ENCODE results near the gene AKIRIN2. TPM values are rescaled to one million over a fixed set of nuclear protein-coding genes. Genes with fewer than 3 reads are reported as not detected.

The AKIRIN2 gene
- total RNA-seq, 4 donors from 2014 or later: 11.7 to 26.9 (median 16.7) TPM

DNA sequence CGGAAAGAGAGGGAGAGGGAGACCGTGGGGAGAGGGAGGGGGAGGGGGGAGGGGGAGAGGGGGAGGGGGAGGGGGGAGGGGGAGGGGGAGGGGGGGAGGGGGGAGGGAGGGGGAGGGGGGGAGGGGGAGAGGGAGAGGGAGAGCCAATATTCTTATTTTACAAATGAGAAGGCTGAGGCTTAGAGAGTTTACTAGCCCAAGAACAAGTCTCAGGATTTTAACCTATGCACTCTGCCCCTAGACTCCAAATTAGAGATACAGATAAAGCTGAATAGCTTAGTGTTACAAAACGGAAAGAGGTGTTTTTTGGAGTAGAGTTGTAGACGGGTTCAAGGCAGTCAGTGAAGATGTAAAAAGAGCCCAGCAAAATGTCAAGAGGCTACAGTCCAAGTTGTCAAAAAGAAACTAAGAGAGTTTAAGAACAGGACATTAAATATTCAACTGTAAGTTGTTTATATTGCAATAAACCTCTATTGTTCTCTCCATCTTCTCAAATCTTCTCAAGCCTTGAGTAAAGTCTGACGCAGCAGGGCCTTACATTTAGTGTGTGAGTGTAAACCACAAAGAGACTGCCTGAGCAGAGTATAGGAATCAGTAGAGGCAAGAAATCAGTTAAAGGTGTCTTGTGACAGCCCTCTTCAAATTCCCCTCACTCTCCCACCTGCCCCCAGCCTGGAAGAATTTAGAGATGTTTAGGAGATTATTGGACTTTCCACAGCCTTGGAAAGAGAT, 34.9 kb upstream of the AKIRIN2 start:
- ATAC-seq: no peak
- TF ChIP-seq EP300 (IDR thresholded peaks at IDR 0.05) (no peak), CTCF (IDR thresholded peaks at IDR 0.05) (no peak), POLR2AphosphoS5 (IDR thresholded peaks at IDR 0.05) (no peak), POLR2A (IDR thresholded peaks at IDR 0.05) (no peak)
- Histone ChIP-seq H3K4me3 (no peak overlapping the region), H3K4me1 (peaks cover 0 to 9% (median 8%) of the 10 kb centered on the region in 3 donors), H3K9me3 (no peaks in the 10 kb centered on the region), H3K36me3 (no peaks in the 10 kb centered on the region), H3K27me3 (no peaks in the 10 kb centered on the region), H3K27ac (no peak overlapping the region)
- 43 to 72% methylated on average over 3 of the region's 5 CpGs for WGBS, 2 donors (ENCODE audit: low coverage in 1 of 2)

GRCh38 chr6:87731818-87732661, 30.0 kb upstream of the AKIRIN2 start:
- ATAC-seq: peak; percentile 97
- H3K9me3 ChIP-seq: no peaks in the 10 kb centered on the region
- no peaks in the 10 kb centered on the region for H3K27me3 ChIP-seq
- WGBS, 2 donors (ENCODE audit: low coverage in 1 of 2): 13 to 22% methylated on average over 3 to 4 of the region's 4 CpGs
- no peaks in the 10 kb centered on the region for H3K36me3 ChIP-seq
- peaks cover 0 to 27% (median 9%) of the 10 kb centered on the region in 3 donors for H3K4me1 ChIP-seq
- peak overlapping the region; percentile 44 to 83 (median 56) for H3K27ac ChIP-seq
- no peak overlapping the region for H3K4me3 ChIP-seq
- TF ChIP-seq POLR2A (IDR thresholded peaks at IDR 0.05) (no peak), EP300 (IDR thresholded peaks at IDR 0.05) (no peak), CTCF (IDR thresholded peaks at IDR 0.05) (no peak), POLR2AphosphoS5 (IDR thresholded peaks at IDR 0.05) (peak; percentile 94)

- TF ChIP-seq EP300 (IDR thresholded peaks at IDR 0.05): no peak
- TF ChIP-seq POLR2AphosphoS5 (IDR thresholded peaks at IDR 0.05): no peak
- no peak for TF ChIP-seq CTCF (IDR thresholded peaks at IDR 0.05)
- TF ChIP-seq POLR2A (IDR thresholded peaks at IDR 0.05): no peak
- ATAC-seq: no peak
- H3K4me1 ChIP-seq: peaks cover 0 to 27% (median 9%) of the 10 kb centered on the region in 3 donors
- no peaks in the 10 kb centered on the region for H3K9me3 ChIP-seq
- H3K4me3 ChIP-seq: no peak overlapping the region
- no peak overlapping the region for H3K27ac ChIP-seq
- no peaks in the 10 kb centered on the region for H3K27me3 ChIP-seq
- no peaks in the 10 kb centered on the region for H3K36me3 ChIP-seq
Measured at GRCh38 chr6:87731080-87731479, 29.0 kb upstream of the AKIRIN2 start.

- Histone ChIP-seq H3K9me3 (no peaks in the 10 kb centered on the region), H3K27ac (no peak overlapping the region), H3K36me3 (no peaks in the 10 kb centered on the region), H3K4me3 (no peak overlapping the region), H3K27me3 (no peaks in the 10 kb centered on the region), H3K4me1 (peaks cover 0 to 27% (median 9%) of the 10 kb centered on the region in 3 donors)
- no peak for ATAC-seq
- 61 to 87% methylated on average over 5 to 6 of the region's 6 CpGs for WGBS, 2 donors (ENCODE audit: low coverage in 1 of 2)
- TF ChIP-seq POLR2A (IDR thresholded peaks at IDR 0.05) (no peak), EP300 (IDR thresholded peaks at IDR 0.05) (no peak), POLR2AphosphoS5 (IDR thresholded peaks at IDR 0.05) (no peak), CTCF (IDR thresholded peaks at IDR 0.05) (no peak)
Measured at GRCh38 chr6:87729965-87730719, 28.1 kb upstream of the AKIRIN2 start.
